ENCODE measurements around the gene SYNGR2.

Gene SYNGR2

GRCh38 chr17:78126895-78127238 is 41.5 kb upstream of the SYNGR2 start:
- no peak for DNase-seq (ENCODE audit: low spot score)
- no peak for TF ChIP-seq CTCF (IDR thresholded peaks at IDR 0.05; ENCODE audit: extremely low read depth, insufficient read depth, missing control alignments)
- in situ Hi-C loops (cut with MboI; ENCODE audit: low pct_unique_long_range_greater_than_20kb, low sequenced_read_pairs, unreplicated experiment): no loop called here

- no peak for TF ChIP-seq CTCF (IDR thresholded peaks at IDR 0.05; ENCODE audit: extremely low read depth, insufficient read depth, missing control alignments)
- in situ Hi-C loops (cut with MboI; ENCODE audit: low pct_unique_long_range_greater_than_20kb, low sequenced_read_pairs, unreplicated experiment): no loop called here
- DNase-seq (ENCODE audit: low spot score): peak; percentile 72
Observed at GRCh38 chr17:78127239-78127887, 41.0 kb upstream of the SYNGR2 start.

- TF ChIP-seq CTCF (IDR thresholded peaks at IDR 0.05; ENCODE audit: extremely low read depth, insufficient read depth, missing control alignments): no peak
- in situ Hi-C loops (cut with MboI; ENCODE audit: low pct_unique_long_range_greater_than_20kb, low sequenced_read_pairs, unreplicated experiment): no loop called here
- DNase-seq (ENCODE audit: low spot score): peak; percentile 63
Observed at GRCh38 chr17:78127888-78128550, 40.4 kb upstream of the SYNGR2 start.

GRCh38 chr17:78128551-78129350 is 39.6 kb upstream of the SYNGR2 start, which contains the start of gene TMC6:
Gene TMC6 (minus strand): TSS chr17:78128755. CDS start chr17:78126832, 1,923 bp downstream.
- TF ChIP-seq CTCF (IDR thresholded peaks at IDR 0.05; ENCODE audit: extremely low read depth, insufficient read depth, missing control alignments): no peak
- peak; percentile 92 for DNase-seq (ENCODE audit: low spot score)
- in situ Hi-C loops (cut with MboI; ENCODE audit: low pct_unique_long_range_greater_than_20kb, low sequenced_read_pairs, unreplicated experiment): no loop called here

GRCh38 chr17:78129351-78130089 is 38.9 kb upstream of the SYNGR2 start:
- no peak for DNase-seq (ENCODE audit: low spot score)
- in situ Hi-C loops (cut with MboI; ENCODE audit: low pct_unique_long_range_greater_than_20kb, low sequenced_read_pairs, unreplicated experiment): no loop called here
- TF ChIP-seq CTCF (IDR thresholded peaks at IDR 0.05; ENCODE audit: extremely low read depth, insufficient read depth, missing control alignments): no peak

GRCh38 chr17:78130090-78130436 is 38.3 kb upstream of the SYNGR2 start:
- TF ChIP-seq CTCF (IDR thresholded peaks at IDR 0.05; ENCODE audit: extremely low read depth, insufficient read depth, missing control alignments): no peak
- in situ Hi-C loops (cut with MboI; ENCODE audit: low pct_unique_long_range_greater_than_20kb, low sequenced_read_pairs, unreplicated experiment): no loop called here

More at GRCh38 chr17:78130090-78130436, 38.3 kb upstream of the SYNGR2 start:
- no peak for DNase-seq (ENCODE audit: low spot score)
